Vagina (tissue), 2 donors: ENCODE results near the gene SLC30A3. TPM values are rescaled to one million over a fixed set of nuclear protein-coding genes. Genes with fewer than 3 reads are reported as not detected.
A peak's percentile ranks its signal among the peaks of the same experiment; 100 is the strongest.

Experiments
- DNase-seq, 2 donors: peaks; one replicate each; pipeline ENCODE4 v3.0.0-alpha.2; 2017; ENCODE audit errors: extremely low spot score in 2 of 2
- H3K27ac ChIP-seq: fragments of 200-600 bp; sonication (generic); one replicate; pipeline ENCODE4 v1.5.1; 2019
- H3K27me3 ChIP-seq: fragments of 200-600 bp; sonication (generic); one replicate; pipeline ENCODE4 v1.5.1; 2019
- H3K36me3 ChIP-seq, 2 donors: fragments of 200-600 bp; sonication (generic); one replicate each; pipeline ENCODE4 v1.5.1; 2017 to 2019
- H3K4me1 ChIP-seq: fragments of 200-600 bp; sonication (generic); one replicate; pipeline ENCODE4 v1.5.1; 2019
- H3K4me3 ChIP-seq, 2 donors: fragments of 200-600 bp; sonication (generic); 1 replicate in 1 of 2; 2 replicates in 1 of 2; pipeline ENCODE4 v1.5.1; 2016 to 2019
- H3K9me3 ChIP-seq: fragments of 200-600 bp; sonication (generic); one replicate; pipeline ENCODE4 v1.5.1; 2019
- CTCF ChIP-seq, 3 experiments: fragments of 450-650 bp in 2 of 3; fragments of 200-600 bp in 1 of 3; sonication (generic) in 1 of 3; IDR thresholded peaks; one replicate each; pipeline ENCODE4 v1.5.1; 2017 to 2019; ENCODE audit warnings: antibody characterized with exemption in 3 of 3, mild to moderate bottlenecking in 2 of 3, moderate library complexity in 2 of 3
- POLR2A ChIP-seq, 2 donors: fragments of 450-650 bp; IDR thresholded peaks; one replicate each; pipeline ENCODE4 v1.6.1; 2017; ENCODE audit warnings: antibody characterized with exemption in 2 of 2, mild to moderate bottlenecking in 2 of 2, moderate library complexity in 2 of 2
- POLR2AphosphoS5 ChIP-seq, 2 donors: sonication (generic); formaldehyde crosslinking; IDR thresholded peaks; one replicate each; pipeline ENCODE4 v1.9.0; 2017; ENCODE audit warnings: antibody characterized with exemption in 2 of 2, mild to moderate bottlenecking in 2 of 2, low read depth in 1 of 2; ENCODE audit not compliant: insufficient read depth in 1 of 2
- intact Hi-C: fragments of 100-400 bp; cut with DNase I; formaldehyde crosslinking; loops from one replicate; pipeline ENCODE4 v1.15.1; 2023
- total RNA-seq: library from RNA; depleted of rRNA; stranded (reverse); fragments of >200 nt; gene quantifications from one replicate; pipeline ENCODE4 v1.2.3, GENCODE V29; 2016

SLC30A3 gene
- total RNA-seq, 1 donor from 2014 or later, result 1.2 TPM

- peak overlapping the region; percentile 37 to 45 for H3K4me3 ChIP-seq
- no peaks in the 10 kb centered on the region for H3K36me3 ChIP-seq
- TF ChIP-seq POLR2A (IDR thresholded peaks at IDR 0.05), result no peak
- no peak for TF ChIP-seq CTCF (IDR thresholded peaks at IDR 0.05)
- no peak for TF ChIP-seq POLR2AphosphoS5 (IDR thresholded peaks at IDR 0.05; ENCODE audit: insufficient read depth in 1 of 2, low read depth in 1 of 2)
- no peaks in the 10 kb centered on the region for H3K9me3 ChIP-seq
- H3K27ac ChIP-seq, result no peak overlapping the region
- H3K27me3 ChIP-seq, result peaks cover 30% of the 10 kb centered on the region
- DNase-seq, result no peak
- intact Hi-C loops, result no loop called here
- peaks cover 31% of the 10 kb centered on the region for H3K4me1 ChIP-seq
These were observed 723 bp upstream of the SLC30A3 start for GRCh38 chr2:27263287-27264252.

GRCh38 chr2:27261926-27262298 lies 935 bp downstream of the SLC30A3 start:
- Histone ChIP-seq H3K4me3 (peak overlapping the region in 1 of 2 donors; percentile 37), H3K4me1 (peaks cover 31% of the 10 kb centered on the region), H3K36me3 (no peaks in the 10 kb centered on the region), H3K9me3 (no peaks in the 10 kb centered on the region), H3K27ac (no peak overlapping the region), H3K27me3 (peaks cover 30% of the 10 kb centered on the region)
- DNase-seq, result no peak
- intact Hi-C loops, result no loop called here
- TF ChIP-seq CTCF (IDR thresholded peaks at IDR 0.05) (no peak), POLR2A (IDR thresholded peaks at IDR 0.05) (no peak), POLR2AphosphoS5 (IDR thresholded peaks at IDR 0.05; ENCODE audit: insufficient read depth in 1 of 2, low read depth in 1 of 2) (no peak)

DNA sequence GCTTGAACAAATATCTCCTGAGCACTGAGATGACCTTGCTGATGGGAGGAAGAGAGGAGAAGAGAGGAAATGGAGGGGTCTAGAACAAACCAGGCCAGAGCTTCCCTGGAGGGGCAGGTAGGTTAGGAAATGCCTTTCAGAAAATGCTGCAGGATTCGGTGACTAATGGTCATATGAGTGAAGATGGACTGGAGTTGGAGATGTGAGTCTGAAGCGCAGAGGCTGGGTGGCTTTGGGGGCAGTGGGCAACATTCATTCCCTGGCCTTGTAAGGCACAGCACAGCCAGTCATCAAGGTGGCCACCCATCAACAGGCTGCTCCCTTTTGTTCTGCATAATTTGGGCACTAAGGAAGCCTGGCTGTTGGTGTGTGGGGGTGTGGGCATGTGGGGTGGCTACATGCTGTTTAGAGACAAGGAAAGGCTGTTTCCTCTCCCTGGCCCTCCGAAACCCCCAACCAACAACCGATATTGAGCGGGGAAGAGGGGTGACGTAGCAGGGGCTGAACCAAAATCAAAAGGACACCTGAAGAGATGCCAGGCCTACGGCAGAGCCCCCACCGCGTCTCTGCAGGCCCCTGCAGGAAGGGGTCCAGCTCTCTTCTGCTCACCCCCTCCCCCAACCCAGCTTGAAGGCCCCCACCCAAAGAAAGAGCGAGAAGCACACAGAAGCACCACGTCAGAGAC lies 1.5 kb downstream of the SLC30A3 start:
- TF ChIP-seq POLR2A (IDR thresholded peaks at IDR 0.05), result no peak
- no peak for TF ChIP-seq CTCF (IDR thresholded peaks at IDR 0.05)
- no peak for TF ChIP-seq POLR2AphosphoS5 (IDR thresholded peaks at IDR 0.05; ENCODE audit: insufficient read depth in 1 of 2, low read depth in 1 of 2)
- DNase-seq, result no peak
- H3K9me3 ChIP-seq, result no peaks in the 10 kb centered on the region
- H3K36me3 ChIP-seq, result no peaks in the 10 kb centered on the region
- H3K4me3 ChIP-seq, result no peak overlapping the region
- intact Hi-C loops, result no loop called here
- peaks cover 31% of the 10 kb centered on the region for H3K4me1 ChIP-seq
- H3K27ac ChIP-seq, result no peak overlapping the region
- peaks cover 30% of the 10 kb centered on the region for H3K27me3 ChIP-seq

- intact Hi-C loops, result no loop called here
- H3K27me3 ChIP-seq, result peaks cover 12% of the 10 kb centered on the region
These were observed 4.8 kb downstream of the SLC30A3 start for GRCh38 chr2:27258051-27258450.

More at GRCh38 chr2:27258051-27258450, 4.8 kb downstream of the SLC30A3 start:
- Histone ChIP-seq H3K27ac (no peak overlapping the region), H3K9me3 (no peaks in the 10 kb centered on the region), H3K4me1 (peaks cover 9% of the 10 kb centered on the region), H3K36me3 (no peaks in the 10 kb centered on the region), H3K4me3 (no peak overlapping the region)
- TF ChIP-seq POLR2A (IDR thresholded peaks at IDR 0.05) (no peak), POLR2AphosphoS5 (IDR thresholded peaks at IDR 0.05; ENCODE audit: insufficient read depth in 1 of 2, low read depth in 1 of 2) (no peak), CTCF (IDR thresholded peaks at IDR 0.05) (no peak)
- no peak for DNase-seq
